ENCODE measurements around the gene LNPK.
A peak's percentile ranks its signal among the peaks of the same experiment; 100 is the strongest.
"Not testable (repeated sequence)": the region's sequence is repeated elsewhere in the genome, so short reads cannot be mapped to it uniquely, and the experiment has no call there.

Gene LNPK, protein sequence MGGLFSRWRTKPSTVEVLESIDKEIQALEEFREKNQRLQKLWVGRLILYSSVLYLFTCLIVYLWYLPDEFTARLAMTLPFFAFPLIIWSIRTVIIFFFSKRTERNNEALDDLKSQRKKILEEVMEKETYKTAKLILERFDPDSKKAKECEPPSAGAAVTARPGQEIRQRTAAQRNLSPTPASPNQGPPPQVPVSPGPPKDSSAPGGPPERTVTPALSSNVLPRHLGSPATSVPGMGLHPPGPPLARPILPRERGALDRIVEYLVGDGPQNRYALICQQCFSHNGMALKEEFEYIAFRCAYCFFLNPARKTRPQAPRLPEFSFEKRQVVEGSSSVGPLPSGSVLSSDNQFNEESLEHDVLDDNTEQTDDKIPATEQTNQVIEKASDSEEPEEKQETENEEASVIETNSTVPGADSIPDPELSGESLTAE

GRCh38 chr2:176001916-176002687 lies at the start of gene LNPK:
TSS of gene LNPK (minus strand) at chr2:176002267. CDS start at chr2:175995584, 6,683 bp downstream.
- DNase-seq, result peak; percentile 90

DNA sequence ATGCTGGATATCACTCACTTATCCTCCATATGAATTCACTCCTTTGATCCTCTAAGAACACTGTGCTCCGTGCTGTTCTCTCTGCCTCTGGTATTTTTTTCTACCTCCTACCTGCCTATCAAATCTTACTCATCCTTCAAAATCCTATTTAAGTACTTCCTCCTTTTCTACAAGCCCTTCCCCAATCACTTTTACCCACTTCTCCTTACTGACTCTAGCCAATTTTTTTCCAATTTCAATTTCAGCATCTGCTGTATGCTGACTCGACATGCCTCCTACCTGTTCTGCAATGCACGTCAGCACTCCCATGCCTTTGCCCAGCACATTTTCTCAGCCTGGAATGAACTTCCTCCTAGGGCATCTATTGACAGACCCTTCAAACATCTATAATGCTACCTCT lies 37.3 kb upstream of the LNPK start:
- no peak for DNase-seq

- DNase-seq, result no peak
These were observed 36.6 kb upstream of the LNPK start for GRCh38 chr2:176038694-176039093.

- no peak for DNase-seq
These were observed 33.1 kb upstream of the LNPK start for GRCh38 chr2:176035013-176035691.

- DNase-seq, result no peak
These were observed 25.7 kb upstream of the LNPK start for GRCh38 chr2:176027806-176028205.

DNA sequence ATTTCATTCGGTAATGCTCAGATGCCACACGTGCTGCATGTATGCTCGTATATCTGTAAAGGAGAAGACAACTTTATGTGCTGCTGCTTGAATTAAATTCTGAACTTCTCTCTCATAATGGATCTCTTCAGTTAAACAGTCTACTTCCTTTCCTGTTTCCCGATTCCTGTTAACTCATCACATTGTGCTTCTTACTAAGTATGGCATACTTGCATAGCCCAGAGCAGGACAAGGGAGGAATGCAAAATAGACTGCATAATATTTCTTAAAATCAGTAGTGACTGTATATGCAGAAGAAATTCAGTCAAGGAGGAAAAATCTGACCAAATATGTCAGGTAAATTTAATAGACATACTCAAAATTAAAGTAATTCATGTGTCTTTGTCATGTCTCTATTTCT lies 23.9 kb upstream of the LNPK start:
- no peak for DNase-seq

- DNase-seq, result no peak
These were observed 22.0 kb upstream of the LNPK start for GRCh38 chr2:176024083-176024482.

DNA sequence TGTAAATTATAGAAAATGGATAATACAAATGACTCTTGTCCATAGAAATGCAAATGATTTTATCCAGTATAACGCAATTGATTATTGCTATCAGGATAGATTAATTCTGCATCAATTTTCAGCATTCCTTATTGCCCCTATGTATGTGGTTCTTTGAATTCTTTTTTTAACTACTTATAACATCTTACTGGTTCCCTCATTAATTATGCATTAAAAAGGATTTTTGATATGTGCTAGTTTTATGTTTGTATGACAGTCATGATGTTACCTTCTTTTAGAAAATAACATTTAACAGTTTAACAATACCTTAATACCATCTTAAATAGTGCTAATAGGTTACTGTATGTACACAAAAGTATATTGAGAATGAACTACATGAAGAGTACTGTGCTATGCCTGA lies 20.0 kb upstream of the LNPK start:
- no peak for DNase-seq

DNA sequence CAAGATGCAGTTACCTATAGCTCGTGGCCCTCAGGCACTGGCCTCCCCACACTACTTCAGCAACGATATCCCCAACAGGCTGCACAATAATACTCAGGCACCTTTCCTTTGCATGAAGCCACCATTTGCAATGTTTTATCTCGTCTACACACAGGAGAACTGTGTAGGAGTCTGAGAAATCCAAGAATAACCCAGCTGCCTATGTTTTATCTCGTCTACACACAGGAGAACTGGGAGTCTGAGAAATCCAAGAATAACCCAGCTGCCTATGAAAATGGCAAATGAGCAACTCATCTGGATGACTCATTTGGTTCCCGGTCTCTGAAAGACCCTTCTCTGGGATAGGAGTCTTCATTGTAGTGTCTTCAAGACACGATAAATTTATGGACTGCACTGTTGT lies 18.3 kb upstream of the LNPK start:
- no peak for DNase-seq

- no peak for DNase-seq
These were observed 16.6 kb upstream of the LNPK start for GRCh38 chr2:176018708-176019107.

DNA sequence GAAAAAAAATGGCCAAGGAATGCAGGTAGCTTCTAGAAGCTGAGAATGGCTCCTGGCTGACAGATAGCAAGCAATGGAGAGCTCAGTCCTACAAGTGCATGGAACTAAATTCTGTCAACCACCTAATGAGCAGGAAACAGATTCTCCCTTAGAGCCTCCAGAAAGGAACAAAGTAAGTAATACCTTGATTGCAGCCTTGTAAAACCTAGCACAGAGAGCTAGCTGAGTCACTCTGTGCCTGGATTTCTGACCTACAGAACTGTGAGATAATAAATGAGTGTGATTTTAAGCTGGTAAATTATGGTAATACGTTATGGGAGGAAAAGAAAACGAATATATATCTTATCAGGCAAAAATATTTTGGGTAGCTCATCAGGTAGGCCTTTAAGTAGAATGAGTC lies 7.4 kb upstream of the LNPK start:
- no peak for DNase-seq

- DNase-seq, result no peak
These were observed 2.9 kb upstream of the LNPK start for GRCh38 chr2:176004934-176005333.

DNA sequence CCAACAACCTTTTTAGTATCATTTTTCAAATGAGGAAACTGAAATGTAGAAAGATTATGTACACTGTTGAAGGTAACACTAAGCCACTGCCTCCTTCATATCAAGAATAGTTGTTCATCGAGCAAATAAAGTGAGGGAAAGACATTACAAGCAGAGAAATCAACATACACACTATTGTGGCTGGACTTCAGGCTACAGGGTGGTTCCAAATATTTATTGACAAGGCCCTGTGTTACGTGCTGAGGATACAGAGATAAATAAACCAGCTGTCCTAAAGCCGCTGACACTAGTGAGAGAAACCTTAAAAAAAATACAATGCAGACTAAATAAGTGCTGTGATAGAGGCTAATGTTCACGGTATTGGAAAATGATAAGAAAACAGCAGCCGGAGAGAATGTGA lies 1.9 kb upstream of the LNPK start:
- no peak for DNase-seq

DNA sequence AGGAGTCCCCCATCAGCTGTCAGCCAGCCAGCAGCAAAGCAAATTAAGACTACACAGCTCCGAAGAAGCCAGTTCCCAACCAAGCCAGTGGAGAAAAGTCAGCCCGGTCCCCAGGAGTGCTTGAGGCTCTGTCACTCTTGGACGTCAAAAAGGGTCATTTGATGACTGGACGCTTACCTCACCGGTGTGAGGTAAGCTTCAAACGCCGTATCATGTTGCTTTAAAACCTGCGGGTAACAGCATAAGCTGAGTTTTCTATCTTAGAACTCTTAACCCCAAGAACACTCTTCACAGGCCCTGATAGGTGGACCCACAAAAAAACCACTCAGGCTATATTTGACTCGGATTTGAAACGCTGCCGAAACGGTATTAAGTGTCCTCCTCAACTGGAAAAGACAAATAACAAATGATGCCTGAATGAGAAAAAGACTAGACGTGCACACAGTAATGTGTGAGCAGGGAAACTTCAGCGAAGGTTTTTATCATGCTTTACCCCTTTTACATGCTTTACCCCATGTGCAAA lies 682 bp upstream of the LNPK start:
- peak; percentile 71 for DNase-seq

GRCh38 chr2:176001281-176001915 lies 669 bp downstream of the LNPK start:
- DNase-seq, result peak; percentile 74

GRCh38 chr2:175999283-175999819 lies 2.7 kb downstream of the LNPK start:
- no peak for DNase-seq

DNA sequence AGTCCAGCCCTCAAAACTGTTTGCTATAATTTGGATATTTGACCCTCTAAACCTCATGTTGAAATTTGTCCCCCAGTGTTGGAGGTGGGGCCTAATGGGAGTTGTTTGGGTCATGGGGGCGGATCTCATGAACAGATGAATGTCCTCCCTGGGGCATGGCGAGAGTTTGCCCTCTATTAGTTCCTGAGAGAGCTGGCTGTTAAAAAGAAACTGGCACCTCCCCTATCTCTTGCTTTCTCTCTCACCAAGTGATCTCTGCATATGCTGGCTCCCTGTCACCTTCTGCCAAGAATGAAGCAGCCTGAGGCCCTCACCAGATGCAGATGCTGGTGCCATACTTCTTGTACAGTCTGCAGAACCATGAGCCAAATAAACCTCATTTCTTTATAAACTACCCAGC lies 12.0 kb downstream of the LNPK start:
- DNase-seq, result no peak

- DNase-seq, result not testable (repeated sequence)
These were observed 14.9 kb downstream of the LNPK start for GRCh38 chr2:175987126-175987525.

- no peak for DNase-seq
These were observed 17.2 kb downstream of the LNPK start for GRCh38 chr2:175984846-175985245.

DNA sequence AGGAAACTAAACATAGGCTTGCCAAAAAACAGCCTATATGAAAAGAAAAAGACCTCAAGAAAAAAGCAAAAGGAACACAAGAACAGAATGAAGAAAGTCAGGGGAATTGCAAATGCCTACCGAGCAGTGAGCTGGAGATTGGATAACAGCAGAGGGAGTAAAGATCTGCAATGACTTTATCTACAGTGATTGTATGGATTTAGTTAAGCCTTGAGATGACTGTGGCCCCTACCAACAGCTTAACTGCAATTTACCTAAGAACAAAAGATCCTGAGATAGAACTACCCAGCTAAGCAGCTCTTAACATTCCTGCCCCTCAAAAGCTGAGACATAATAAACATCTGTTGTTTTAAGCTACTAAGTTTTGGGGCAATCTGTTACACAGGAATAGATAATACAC lies 20.5 kb downstream of the LNPK start:
- no peak for DNase-seq

DNA sequence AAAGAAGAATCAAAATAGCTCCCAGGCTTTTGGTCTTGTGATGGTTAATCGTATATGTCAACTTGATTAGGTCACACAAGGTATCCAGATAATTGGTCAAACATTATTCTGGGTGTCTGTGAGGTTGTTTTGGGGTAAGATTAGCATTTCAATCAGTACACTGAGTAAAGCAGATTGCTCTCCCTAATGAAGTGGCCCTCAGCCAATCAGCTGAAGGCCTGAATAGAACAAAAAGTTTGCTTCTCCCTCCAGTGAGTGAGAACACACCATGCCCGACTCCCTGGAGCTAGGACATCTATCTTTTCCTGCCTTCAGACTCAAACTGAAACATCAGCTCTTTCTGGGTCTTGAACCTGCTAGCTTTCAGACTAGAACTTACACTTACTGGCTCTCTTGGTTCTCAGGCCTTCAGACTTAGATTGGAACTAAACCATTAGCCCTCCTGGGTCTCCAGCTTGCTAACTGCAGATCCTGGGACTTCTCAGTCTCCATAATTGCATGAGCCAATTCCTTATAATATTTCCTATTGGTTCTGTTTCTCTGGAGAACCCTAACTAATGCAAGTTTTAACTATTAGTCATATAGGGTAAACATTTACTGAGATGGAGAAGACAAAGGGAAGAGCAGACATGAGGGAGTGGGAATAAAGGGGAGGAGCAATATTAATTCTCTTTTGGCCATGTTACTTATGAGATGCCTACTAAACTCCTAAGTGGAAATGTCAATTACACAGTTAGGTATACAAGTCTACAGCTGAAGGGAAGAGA lies 25.5 kb downstream of the LNPK start:
- no peak for DNase-seq

DNA sequence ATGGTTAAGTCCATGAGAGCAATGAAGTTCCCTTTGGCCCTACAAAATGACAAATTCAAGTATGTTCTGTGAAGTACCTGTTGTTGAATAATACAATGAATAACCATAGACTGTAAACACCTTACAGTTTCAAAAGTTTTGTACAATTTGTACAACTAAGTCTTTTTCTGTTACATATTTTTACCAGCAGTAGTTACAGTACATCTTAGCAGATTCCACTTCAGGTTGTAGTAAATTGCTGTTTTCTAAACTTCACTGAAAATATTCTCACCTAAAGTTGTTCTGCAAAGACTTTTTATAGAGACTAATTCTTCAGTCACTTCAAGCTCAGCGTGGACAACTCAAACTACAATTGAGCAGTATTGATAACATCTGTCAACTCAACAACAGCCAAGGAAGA lies 28.7 kb downstream of the LNPK start:
- no peak for DNase-seq
